ENCODE measurements around the gene PROSER3. TPM values are rescaled to one million over a fixed set of nuclear protein-coding genes. Genes with fewer than 3 reads are reported as not detected.

PROSER3 gene
- total and polyA plus RNA-seq, 8 donors: 19.0 to 22.2 (median 21.0) TPM

GRCh38 chr19:35727053-35727955, 30.7 kb upstream of the PROSER3 start:
- H3K4me3 ChIP-seq: no peak overlapping the region
- ATAC-seq (no peak), DNase-seq (no peak)
- peaks cover 0 to 100% of the 10 kb centered on the region in 2 donors for H3K36me3 ChIP-seq
- TF ChIP-seq CTCF (IDR thresholded peaks at IDR 0.05): no peak
- no peak overlapping the region for H3K27ac ChIP-seq
- no peaks in the 10 kb centered on the region for H3K4me1 ChIP-seq
- intact Hi-C loops (cut with DNase I): no loop called here
- H3K9me3 ChIP-seq: no peaks in the 10 kb centered on the region
- no peaks in the 10 kb centered on the region for H3K27me3 ChIP-seq

DNA sequence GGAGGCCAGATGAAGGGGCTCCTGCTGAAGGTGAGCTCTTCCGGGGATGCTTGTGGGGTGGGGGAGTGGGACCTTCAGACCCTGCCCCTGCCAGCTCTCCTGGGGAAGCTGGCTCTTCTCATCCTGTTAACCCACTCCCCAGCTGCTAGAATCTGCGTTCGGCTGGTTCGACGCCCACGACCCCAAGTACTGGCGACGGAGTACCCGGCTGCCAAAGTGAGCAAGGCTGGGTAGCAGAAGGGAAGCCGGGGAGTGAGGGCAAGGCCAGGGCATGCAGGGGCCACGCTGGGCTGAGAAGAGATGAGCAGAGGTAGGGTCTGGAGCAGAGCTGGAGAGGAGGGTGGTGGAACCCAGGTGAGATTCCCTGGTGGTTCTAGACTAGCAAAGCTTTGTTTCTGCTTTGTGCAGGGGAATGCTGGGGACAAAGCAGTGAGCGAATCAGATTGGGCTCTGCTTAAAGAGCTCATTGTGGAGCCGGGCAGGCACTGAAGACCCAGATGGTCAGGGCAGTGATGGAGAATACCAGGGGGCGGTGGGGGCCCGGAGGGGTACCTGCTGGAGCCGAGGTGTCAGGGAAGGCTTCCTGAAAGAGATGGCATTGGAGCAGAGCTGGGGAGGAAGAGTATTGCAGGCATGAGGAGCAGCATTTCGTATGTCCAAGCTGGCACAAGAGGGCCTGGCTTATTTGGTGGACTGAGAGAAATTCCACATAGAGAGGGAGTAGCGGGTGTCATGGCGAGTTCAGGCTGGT, 29.8 kb upstream of the PROSER3 start:
- peaks cover 0 to 100% of the 10 kb centered on the region in 2 donors for H3K36me3 ChIP-seq
- no peaks in the 10 kb centered on the region for H3K4me1 ChIP-seq
- DNase-seq (no peak), ATAC-seq (no peak)
- H3K9me3 ChIP-seq: no peaks in the 10 kb centered on the region
- intact Hi-C loops (cut with DNase I): no loop called here
- H3K27ac ChIP-seq: no peak overlapping the region
- H3K27me3 ChIP-seq: no peaks in the 10 kb centered on the region
- no peak for TF ChIP-seq CTCF (IDR thresholded peaks at IDR 0.05)
- H3K4me3 ChIP-seq: no peak overlapping the region

GRCh38 chr19:35729021-35729420, 29.0 kb upstream of the PROSER3 start:
- Histone ChIP-seq H3K27me3 (no peaks in the 10 kb centered on the region), H3K36me3 (peaks cover 0 to 100% of the 10 kb centered on the region in 2 donors), H3K27ac (no peak overlapping the region), H3K9me3 (no peaks in the 10 kb centered on the region), H3K4me3 (no peak overlapping the region), H3K4me1 (no peaks in the 10 kb centered on the region)
- DNase-seq (no peak), ATAC-seq (no peak)
- intact Hi-C loops (cut with DNase I): no loop called here
- TF ChIP-seq CTCF (IDR thresholded peaks at IDR 0.05): no peak

DNA sequence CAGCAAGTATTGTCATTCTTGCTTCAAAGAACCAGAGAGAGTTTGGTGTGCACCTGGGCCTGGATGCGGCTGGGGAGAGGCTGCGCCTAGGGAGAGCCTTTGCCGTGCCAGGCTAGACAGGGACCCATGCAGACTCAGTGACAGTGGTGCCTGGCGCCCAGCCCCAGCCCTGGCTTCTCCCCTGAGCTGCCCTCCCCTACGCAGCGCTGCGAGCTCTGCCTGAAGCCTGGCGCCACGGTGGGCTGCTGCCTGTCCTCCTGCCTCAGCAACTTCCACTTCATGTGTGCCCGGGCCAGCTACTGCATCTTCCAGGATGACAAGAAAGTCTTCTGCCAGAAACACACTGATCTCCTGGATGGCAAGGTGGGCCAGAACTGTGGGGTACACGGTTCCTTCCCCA, 28.2 kb upstream of the PROSER3 start:
- DNase-seq (no peak), ATAC-seq (no peak)
- Histone ChIP-seq H3K27me3 (no peaks in the 10 kb centered on the region), H3K36me3 (peaks cover 0 to 100% of the 10 kb centered on the region in 2 donors), H3K4me1 (no peaks in the 10 kb centered on the region), H3K4me3 (no peak overlapping the region), H3K9me3 (no peaks in the 10 kb centered on the region), H3K27ac (no peak overlapping the region)
- TF ChIP-seq CTCF (IDR thresholded peaks at IDR 0.05): no peak
- intact Hi-C loops (cut with DNase I): no loop called here

- no peak for DNase-seq
- H3K4me1 ChIP-seq: no peaks in the 10 kb centered on the region
- intact Hi-C loops (cut with DNase I): no loop called here
- no peak overlapping the region for H3K4me3 ChIP-seq
- peaks cover 0 to 100% of the 10 kb centered on the region in 2 donors for H3K36me3 ChIP-seq
- ATAC-seq: no peak
- no peaks in the 10 kb centered on the region for H3K27me3 ChIP-seq
- H3K9me3 ChIP-seq: no peaks in the 10 kb centered on the region
- no peak for TF ChIP-seq CTCF (IDR thresholded peaks at IDR 0.05)
- no peak overlapping the region for H3K27ac ChIP-seq
Observed at GRCh38 chr19:35730326-35730725, 27.6 kb upstream of the PROSER3 start.
